ENCODE measurements around the gene TAPBP. TPM values are rescaled to one million over a fixed set of nuclear protein-coding genes. Genes with fewer than 3 reads are reported as not detected.

TAPBP gene
- total RNA-seq, 1 experiment from 2014 or later = 28.2 TPM

DNA sequence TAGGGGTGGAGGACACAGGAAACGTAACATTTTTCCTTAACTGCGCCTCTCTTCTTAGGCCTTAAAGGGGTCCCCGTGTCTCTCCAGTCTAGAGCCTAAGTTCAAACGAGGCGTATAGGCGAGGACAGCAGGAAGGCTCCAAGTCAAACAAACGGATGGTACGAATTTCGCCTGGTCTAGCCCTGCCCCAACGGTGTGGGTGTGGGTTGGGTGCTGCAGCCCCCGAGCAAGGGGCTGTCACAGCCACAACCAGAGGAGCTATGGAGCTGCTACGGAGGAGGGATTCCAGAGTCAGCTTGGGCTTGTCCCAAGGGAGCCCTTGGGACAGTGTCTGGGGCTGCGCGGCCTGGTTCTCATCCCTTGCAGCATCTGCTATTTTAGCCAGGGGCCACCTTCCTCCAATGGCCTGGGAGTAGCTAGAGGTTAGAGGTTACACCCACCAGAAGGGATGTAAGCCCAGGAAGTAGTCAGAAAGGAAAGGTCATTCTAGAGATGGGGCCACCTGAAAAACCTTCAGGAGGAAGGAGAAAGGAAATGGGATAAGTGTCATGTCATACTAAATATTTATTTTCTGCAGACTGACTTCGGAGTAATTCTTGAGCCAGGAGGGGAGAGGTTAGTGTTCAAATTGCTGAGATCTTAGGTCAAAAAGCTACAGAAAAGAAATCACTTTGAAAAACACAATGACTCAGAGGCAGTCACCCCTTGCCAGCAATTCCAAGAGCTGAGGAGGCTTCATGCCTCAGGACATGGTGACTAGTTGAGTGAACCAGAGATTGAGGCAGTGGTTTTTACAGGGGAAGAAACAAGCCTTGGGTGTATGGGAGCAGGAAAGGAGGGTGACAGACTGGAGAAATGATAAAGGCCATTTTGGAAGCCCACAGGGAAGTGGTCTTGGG lies 63.9 kb downstream of the TAPBP start:
- Histone ChIP-seq H3K27me3 (ENCODE audit: insufficient read depth, low read length) (no peaks in the 10 kb centered on the region; the same call in 1 of the 2 replicates), H3K14ac (ENCODE audit: insufficient read depth, low read length) (peak overlapping the region; percentile 41), H3K27ac (ENCODE audit: insufficient read length, low read depth, low read length) (no peak overlapping the region), H4K91ac (ENCODE audit: insufficient read length, low read depth, low read length) (no peak overlapping the region), H3K9ac (ENCODE audit: extremely low read depth, insufficient read length, low read length) (peak overlapping the region; percentile 58), H4K20me1 (ENCODE audit: control insufficient read depth, insufficient read depth, insufficient read length) (no peaks in the 10 kb centered on the region), H4K8ac (replicated peaks; ENCODE audit: insufficient read length, low read depth, low read length) (no peak overlapping the region), H4K5ac (ENCODE audit: insufficient read length, low read depth, low read length) (no peak overlapping the region), H3K4me2 (ENCODE audit: insufficient read depth, insufficient read length, low read length) (peak overlapping the region; percentile 77), H2BK5ac (ENCODE audit: insufficient read length, low read length) (no peak overlapping the region), H2BK15ac (ENCODE audit: low read depth, low read length) (no peak overlapping the region), H3K18ac (ENCODE audit: insufficient read length, low read depth, low read length) (peak overlapping the region; percentile 66), H2BK120ac (ENCODE audit: low read depth, low read length, poor library complexity, severe bottlenecking) (no peak overlapping the region), H3K4me1 (ENCODE audit: insufficient read depth, low read length) (no peaks in the 10 kb centered on the region; the same call in 1 of the 2 replicates), H3K56ac (ENCODE audit: insufficient read length, low read depth, low read length) (no peak overlapping the region), H2AFZ (ENCODE audit: low read length) (no peak overlapping the region), H2BK12ac (ENCODE audit: insufficient read length, low read depth, low read length) (no peak overlapping the region), H2AK5ac (ENCODE audit: insufficient read length, low read length) (no peak overlapping the region), H3K9me3 (ENCODE audit: control insufficient read depth, low read depth, low read length) (no peaks in the 10 kb centered on the region), H3K23ac (ENCODE audit: insufficient read length, low read depth, low read length) (no peak overlapping the region), H3K79me2 (ENCODE audit: insufficient read depth, low read length) (no peaks in the 10 kb centered on the region), H2BK20ac (ENCODE audit: low read depth, low read length, poor library complexity, severe bottlenecking) (no peak overlapping the region), H3K79me1 (ENCODE audit: insufficient read depth, low read depth, low read length, poor library complexity, severe bottlenecking) (no peaks in the 10 kb centered on the region), H3T11ph (ENCODE audit: low read length) (no peak overlapping the region), H3K4ac (ENCODE audit: low read depth, low read length) (no peak overlapping the region), H3K23me2 (ENCODE audit: insufficient read length, low read depth, low read length, poor library complexity, severe bottlenecking) (peaks cover 17% of the 10 kb centered on the region)
- Mint-ChIP-seq H3K27me3 (ENCODE audit: low read depth) (peaks cover 37% of the 10 kb centered on the region), H3K36me3 (ENCODE audit: insufficient read depth in 1 of 3, low read depth in 3 of 3) (peaks cover 8 to 24% (median 20%) of the 10 kb centered on the region in 3 experiments; a peak in 6 of 7 replicates), H3K4me3 (peak overlapping the region; percentile 74 to 83), H3K27ac (peak overlapping the region in 2 of 3 experiments; percentile 57 to 76; a peak in 3 of 7 replicates), H3K4me1 (peaks cover 20 to 22% of the 10 kb centered on the region in 2 experiments), H3K9me3 (no peaks in the 10 kb centered on the region; a peak in 1 of 5 replicates)
- TF ChIP-seq, protein P1, sequence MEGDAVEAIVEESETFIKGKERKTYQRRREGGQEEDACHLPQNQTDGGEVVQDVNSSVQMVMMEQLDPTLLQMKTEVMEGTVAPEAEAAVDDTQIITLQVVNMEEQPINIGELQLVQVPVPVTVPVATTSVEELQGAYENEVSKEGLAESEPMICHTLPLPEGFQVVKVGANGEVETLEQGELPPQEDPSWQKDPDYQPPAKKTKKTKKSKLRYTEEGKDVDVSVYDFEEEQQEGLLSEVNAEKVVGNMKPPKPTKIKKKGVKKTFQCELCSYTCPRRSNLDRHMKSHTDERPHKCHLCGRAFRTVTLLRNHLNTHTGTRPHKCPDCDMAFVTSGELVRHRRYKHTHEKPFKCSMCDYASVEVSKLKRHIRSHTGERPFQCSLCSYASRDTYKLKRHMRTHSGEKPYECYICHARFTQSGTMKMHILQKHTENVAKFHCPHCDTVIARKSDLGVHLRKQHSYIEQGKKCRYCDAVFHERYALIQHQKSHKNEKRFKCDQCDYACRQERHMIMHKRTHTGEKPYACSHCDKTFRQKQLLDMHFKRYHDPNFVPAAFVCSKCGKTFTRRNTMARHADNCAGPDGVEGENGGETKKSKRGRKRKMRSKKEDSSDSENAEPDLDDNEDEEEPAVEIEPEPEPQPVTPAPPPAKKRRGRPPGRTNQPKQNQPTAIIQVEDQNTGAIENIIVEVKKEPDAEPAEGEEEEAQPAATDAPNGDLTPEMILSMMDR (conservative IDR thresholded peaks at IDR 0.05) = no peak
- WGBS (ENCODE audit: extremely low coverage, insufficient read length, low lambda C conversion rate) = no CpG with 5 or more reads among the region's 15 CpGs
- DNase-seq = no peak

Small RNAs within 50 kb of the gene (microRNA-seq; reads per million reads assigned to microRNA genes)
- gene MIR6834 (ENCODE audit: borderline microRNAs expressed) (not detected), gene MIR6873 (ENCODE audit: borderline microRNAs expressed) (not detected)

Other genes starting within 250 kb of the TAPBP start
- 2.6 and 4.0 TPM in 2 replicates for gene HLA-DPA1, start 240.4 kb downstream of the TAPBP start, total RNA-seq (2021)
- 23.4 and 23.6 TPM in 2 replicates for gene HLA-DPB1, start 238.1 kb downstream of the TAPBP start, total RNA-seq (2021)
- 2.0 and 2.3 TPM in 2 replicates for gene COL11A2, start 121.6 kb downstream of the TAPBP start, total RNA-seq (2021)
- gene RXRB, start 113.4 kb downstream of the TAPBP start, total RNA-seq (2021) = 14.8 and 16.8 TPM in 2 replicates
- gene SLC39A7, start 113.2 kb downstream of the TAPBP start, total RNA-seq (2021) = 105 and 107 TPM in 2 replicates
- gene HSD17B8, start 109.4 kb downstream of the TAPBP start, total RNA-seq (2021) = 5.5 and 7.1 TPM in 2 replicates
- 29.8 and 31.0 TPM in 2 replicates for gene RING1, start 105.6 kb downstream of the TAPBP start, total RNA-seq (2021)
- 46.9 and 47.1 TPM in 2 replicates for gene VPS52, start 42.2 kb downstream of the TAPBP start, total RNA-seq (2021)
- 3,216 and 3,296 TPM in 2 replicates for gene RPS18, start 42.0 kb downstream of the TAPBP start, total RNA-seq (2021)
- 3.2 and 3.4 TPM in 2 replicates for gene B3GALT4, start 37.0 kb downstream of the TAPBP start, total RNA-seq (2021)
- 99.2 and 110 TPM in 2 replicates for gene WDR46, start 24.8 kb downstream of the TAPBP start, total RNA-seq (2021)
- gene PFDN6, start 24.5 kb downstream of the TAPBP start, total RNA-seq (2021) = 85.8 and 90.7 TPM in 2 replicates
- 70.5 and 74.3 TPM in 2 replicates for gene RGL2, start 15.1 kb downstream of the TAPBP start, total RNA-seq (2021)
- 8.1 TPM in 2 replicates for gene ZBTB22, start 3.7 kb upstream of the TAPBP start, total RNA-seq (2021)
- gene DAXX, start 8.9 kb upstream of the TAPBP start, total RNA-seq (2021) = 80.2 and 80.4 TPM in 2 replicates
- gene KIFC1, start 77.7 kb upstream of the TAPBP start, total RNA-seq (2021) = 73.1 and 73.8 TPM in 2 replicates
- gene PHF1, start 96.9 kb upstream of the TAPBP start, total RNA-seq (2021) = 49.8 and 56.8 TPM in 2 replicates
- 257 and 264 TPM in 2 replicates for gene CUTA, start 104.0 kb upstream of the TAPBP start, total RNA-seq (2021)
- 111 and 121 TPM in 2 replicates for gene SYNGAP1, start 106.0 kb upstream of the TAPBP start, total RNA-seq (2021)
- gene ZBTB9, start 140.5 kb upstream of the TAPBP start, total RNA-seq (2021) = 48.1 and 53.1 TPM in 2 replicates

Data from H9 (cell line).